Pancreas (tissue), 10 donors: ENCODE results near the gene TBX2. TPM values are rescaled to one million over a fixed set of nuclear protein-coding genes. Genes with fewer than 3 reads are reported as not detected.

Source experiments
- ATAC-seq, 4 donors: fragments of 200-7000 bp; cut with Tn5 transposase; one replicate each; pipeline versions ENCODE4 v1.8.0 to v1.9.1; 2020; ENCODE audit warnings: mild to moderate bottlenecking in 4 of 4, moderate library complexity in 4 of 4
- DNase-seq, 6 donors: peaks; one replicate each; pipeline ENCODE4 v3.0.0-alpha.2; 2020
- FAIRE-seq: peaks from 2 replicates; lab custom pipeline; 2012; peaks lifted over from hg19 to GRCh38; lab: Jason Lieb, UNC
- H3K27ac ChIP-seq, 4 donors: fragments of 200-600 bp; sonication (generic); 1 replicate in 3 of 4; 2 replicates in 1 of 4; pipeline versions ENCODE4 v1.5.0 to v1.8.0; 2020
- H3K27me3 ChIP-seq, 4 donors: fragments of 200-600 bp; one replicate each; pipeline ENCODE4 v1.8.0; 2021
- H3K36me3 ChIP-seq, 3 donors: fragments of 200-600 bp; sonication (generic) in 1 of 3; one replicate each; pipeline versions ENCODE4 v1.5.0 to v1.8.0; 2020 to 2021
- H3K4me1 ChIP-seq, 3 donors: fragments of 200-600 bp; one replicate each; pipeline ENCODE4 v1.8.0; 2021
- H3K4me3 ChIP-seq, 4 donors: fragments of 200-600 bp; sonication (generic) in 2 of 4; one replicate each; pipeline versions ENCODE4 v1.5.0 to v1.8.0; 2020 to 2021
- H3K9me3 ChIP-seq, 4 donors: fragments of 200-600 bp; one replicate each; pipeline ENCODE4 v1.8.0; 2021
- CTCF ChIP-seq, 4 donors: fragments of 200-600 bp; sonication (generic) in 3 of 4; IDR thresholded peaks; one replicate each; pipeline versions ENCODE4 v1.5.0 to v1.8.0; 2021; ENCODE audit warnings: antibody characterized with exemption in 4 of 4
- WGBS, 2 donors: extraction: QIAGEN DNeasy Blood & Tissue Kit; methylation state at CpG; one replicate each; pipeline ENCODE4 v1.1.7; 2013; 5-methylcytosine and 5-hydroxymethylcytosine counted together
- intact Hi-C, 3 donors: fragments of 100-400 bp; cut with DNase I; formaldehyde crosslinking; loops; one replicate each; pipeline versions ENCODE4 v1.11.1 to v1.14.2; 2022
- polyA plus RNA-seq, 2 donors: library from polyadenylated mRNA; stranded (reverse); fragments of 200-250 nt; gene quantifications; one replicate each; pipeline ENCODE4 v1.2.3, GENCODE V29; 2013
- total RNA-seq, 6 donors: library from RNA; stranded (reverse); fragmentation: NEBNext Ultra II Directional in 4 of 6; extraction: Animal tissue kit (Norgen Biotek cat#: 25700) in 4 of 6; gene quantifications; one replicate each; pipeline versions ENCODE4 v1.2.1 to v1.2.4, GENCODE V29; 2021 to 2023
- donor health status: healthy with polysubstance abuse.
- donor health status: DM: no; HTN: no; CAD: no; lungs with moderate emphysema.
- donor health status: DM: no; HTN: no; CAD: no.
- donor health status: control.
- donor health status: control.
- donor health status: Bipolar disorder and iron deficiency.
- donor health status: DM: yes; HTN: yes; CAD: no.
- donor health status: DM: no; HTN: no; CAD: no.
- donor health status: DM: no; HTN: no; CAD: no.
- donor health status: DM: yes; HTN: yes; CAD: no.

Gene TBX2
- total and polyA plus RNA-seq, 8 donors = 1.2 to 12.1 (median 2.7) TPM

GRCh38 chr17:61406537-61406845, 6.8 kb downstream of the TBX2 start:
- no peak for TF ChIP-seq CTCF (IDR thresholded peaks at IDR 0.05)
- Histone ChIP-seq H3K9me3 (no peaks in the 10 kb centered on the region), H3K4me3 (no peak overlapping the region), H3K36me3 (no peaks in the 10 kb centered on the region), H3K27ac (no peak overlapping the region), H3K27me3 (peaks cover 0 to 38% (median 12%) of the 10 kb centered on the region in 4 donors), H3K4me1 (peaks cover 0 to 12% (median under 1%) of the 10 kb centered on the region in 3 donors)
- no peak for ATAC-seq
- WGBS, 2 donors = 50 to 58% methylated on average over 1 of the region's 1 CpG
- no peak for FAIRE-seq
- DNase-seq = no peak
- intact Hi-C loops = no loop called here

GRCh38 chr17:61406971-61407911, 7.6 kb downstream of the TBX2 start:
- no peak overlapping the region for H3K4me3 ChIP-seq
- no peak overlapping the region for H3K27ac ChIP-seq
- H3K36me3 ChIP-seq = no peaks in the 10 kb centered on the region
- 45 to 69% methylated on average over 8 of the region's 8 CpGs for WGBS, 2 donors
- no peak for FAIRE-seq
- H3K27me3 ChIP-seq = peaks cover 0 to 32% (median 12%) of the 10 kb centered on the region in 4 donors
- no peak for TF ChIP-seq CTCF (IDR thresholded peaks at IDR 0.05)
- H3K4me1 ChIP-seq = peaks cover 0 to 12% (median 5%) of the 10 kb centered on the region in 3 donors
- DNase-seq = peak in 1 of 6 donors; percentile 49
- no peaks in the 10 kb centered on the region for H3K9me3 ChIP-seq
- intact Hi-C loops = no loop called here
- ATAC-seq = no peak

- H3K4me3 ChIP-seq = peak overlapping the region in 1 of 4 donors; percentile 53
- intact Hi-C loops = no loop called here
These were observed 8.8 kb downstream of the TBX2 start for GRCh38 chr17:61408151-61409041.

More at GRCh38 chr17:61408151-61409041, 8.8 kb downstream of the TBX2 start:
- no peak for TF ChIP-seq CTCF (IDR thresholded peaks at IDR 0.05)
- DNase-seq (peak in 2 of 6 donors; percentile 53 to 69), ATAC-seq (no peak), FAIRE-seq (no peak)
- H3K9me3 ChIP-seq = no peaks in the 10 kb centered on the region
- peaks cover 0 to 27% (median 10%) of the 10 kb centered on the region in 4 donors for H3K27me3 ChIP-seq
- H3K36me3 ChIP-seq = no peaks in the 10 kb centered on the region
- no peak overlapping the region for H3K27ac ChIP-seq
- WGBS, 2 donors = 62% methylated on average over 41 of the region's 41 CpGs
- peaks cover 0 to 17% (median 5%) of the 10 kb centered on the region in 3 donors for H3K4me1 ChIP-seq
